Measurements from ENCODE around the gene TEK.

DNA sequence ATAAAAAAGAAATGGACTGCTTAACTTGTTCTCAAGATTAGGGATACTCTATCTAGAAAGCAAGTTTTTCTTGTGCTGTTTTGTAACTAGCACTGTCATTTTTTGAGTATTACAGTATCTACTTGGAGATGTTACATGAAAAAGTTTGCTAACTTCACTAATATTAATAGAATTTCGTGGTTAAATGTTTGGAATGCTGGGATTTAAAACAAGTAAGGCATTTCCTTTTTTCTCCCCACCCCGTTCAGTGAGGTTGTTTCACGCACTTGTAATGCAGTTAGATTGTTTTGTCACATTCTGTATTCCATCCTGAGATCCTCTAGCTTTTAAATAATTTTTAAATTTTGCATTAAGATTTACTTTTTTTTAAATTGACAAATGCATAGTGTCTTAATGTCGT is 20.0 kb upstream of the TEK start:
- TF ChIP-seq POLR2AphosphoS2 (IDR thresholded peaks at IDR 0.05; ENCODE audit: low read depth, low read length) (no peak), RBBP5 (conservative IDR thresholded peaks at IDR 0.05) (no peak), MXI1 (IDR thresholded peaks at IDR 0.05; ENCODE audit: low read depth, low read length) (no peak)
- TF ChIP-seq, protein P1, sequence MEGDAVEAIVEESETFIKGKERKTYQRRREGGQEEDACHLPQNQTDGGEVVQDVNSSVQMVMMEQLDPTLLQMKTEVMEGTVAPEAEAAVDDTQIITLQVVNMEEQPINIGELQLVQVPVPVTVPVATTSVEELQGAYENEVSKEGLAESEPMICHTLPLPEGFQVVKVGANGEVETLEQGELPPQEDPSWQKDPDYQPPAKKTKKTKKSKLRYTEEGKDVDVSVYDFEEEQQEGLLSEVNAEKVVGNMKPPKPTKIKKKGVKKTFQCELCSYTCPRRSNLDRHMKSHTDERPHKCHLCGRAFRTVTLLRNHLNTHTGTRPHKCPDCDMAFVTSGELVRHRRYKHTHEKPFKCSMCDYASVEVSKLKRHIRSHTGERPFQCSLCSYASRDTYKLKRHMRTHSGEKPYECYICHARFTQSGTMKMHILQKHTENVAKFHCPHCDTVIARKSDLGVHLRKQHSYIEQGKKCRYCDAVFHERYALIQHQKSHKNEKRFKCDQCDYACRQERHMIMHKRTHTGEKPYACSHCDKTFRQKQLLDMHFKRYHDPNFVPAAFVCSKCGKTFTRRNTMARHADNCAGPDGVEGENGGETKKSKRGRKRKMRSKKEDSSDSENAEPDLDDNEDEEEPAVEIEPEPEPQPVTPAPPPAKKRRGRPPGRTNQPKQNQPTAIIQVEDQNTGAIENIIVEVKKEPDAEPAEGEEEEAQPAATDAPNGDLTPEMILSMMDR (IDR thresholded peaks at IDR 0.05 in 2 of 3, conservative IDR thresholded peaks at IDR 0.05 in 1 of 3; ENCODE audit: control insufficient read depth in 2 of 3, extremely low read depth in 1 of 3, insufficient read depth in 1 of 3, low read depth in 3 of 3, low read length in 3 of 3): no peak

Measured in GM12878 (cell line).